GM19467 (cell line): ENCODE measurements around the gene COQ5.

Experiments used
- ATAC-seq: cut with Tn5 transposase; IDR thresholded peaks from one replicate; pipeline ENCODE4 v1.9.1; 2021; ENCODE audit warnings: mild to moderate bottlenecking, moderate library complexity; ENCODE audit not compliant: unreplicated experiment

Gene COQ5

GRCh38 chr12:120485961-120486881 is 42.7 kb downstream of the COQ5 start:
- ATAC-seq: no peak

- no peak for ATAC-seq
Measured at GRCh38 chr12:120483621-120484020, 45.3 kb downstream of the COQ5 start.

GRCh38 chr12:120481022-120481767 is 47.8 kb downstream of the COQ5 start:
- ATAC-seq: no peak

- ATAC-seq: no peak
Measured at GRCh38 chr12:120480211-120480610, 48.7 kb downstream of the COQ5 start.

GRCh38 chr12:120479458-120479857 is 49.5 kb downstream of the COQ5 start:
- no peak for ATAC-seq

GRCh38 chr12:120475643-120476042 is 53.3 kb downstream of the COQ5 start:
- no peak for ATAC-seq

GRCh38 chr12:120474616-120474960 is 54.4 kb downstream of the COQ5 start:
- no peak for ATAC-seq

GRCh38 chr12:120473807-120474615 is 54.9 kb downstream of the COQ5 start:
- no peak for ATAC-seq

- ATAC-seq: no peak
Measured at GRCh38 chr12:120472521-120472920, 56.4 kb downstream of the COQ5 start.

GRCh38 chr12:120470150-120470784 is 58.7 kb downstream of the COQ5 start:
- ATAC-seq: no peak

GRCh38 chr12:120469450-120470149 is 59.4 kb downstream of the COQ5 start, which contains the start of gene SRSF9:
Gene SRSF9 (minus strand): TSS chr12:120469748. CDS start chr12:120469609, 139 bp downstream.
- ATAC-seq: peak; percentile 77

- ATAC-seq: no peak
Measured at GRCh38 chr12:120468821-120469449, 60.0 kb downstream of the COQ5 start.

- ATAC-seq: no peak
Measured at GRCh38 chr12:120468325-120468820, 60.6 kb downstream of the COQ5 start.

GRCh38 chr12:120467439-120467838 is 61.5 kb downstream of the COQ5 start:
- ATAC-seq: no peak

GRCh38 chr12:120466560-120467315 is 62.2 kb downstream of the COQ5 start:
- ATAC-seq: no peak

GRCh38 chr12:120465756-120466155 is 63.2 kb downstream of the COQ5 start:
- ATAC-seq: no peak

- no peak for ATAC-seq
Measured at GRCh38 chr12:120463712-120464111, 65.2 kb downstream of the COQ5 start.

- no peak for ATAC-seq
Measured at GRCh38 chr12:120462099-120462640, 66.8 kb downstream of the COQ5 start.
